GM21367 (cell line): ENCODE measurements around the gene FOXS1.

Experiments
- ATAC-seq: cut with Tn5 transposase; IDR thresholded peaks from one replicate; pipeline ENCODE4 v1.9.1; 2021; ENCODE audit not compliant: unreplicated experiment

The FOXS1 gene

DNA sequence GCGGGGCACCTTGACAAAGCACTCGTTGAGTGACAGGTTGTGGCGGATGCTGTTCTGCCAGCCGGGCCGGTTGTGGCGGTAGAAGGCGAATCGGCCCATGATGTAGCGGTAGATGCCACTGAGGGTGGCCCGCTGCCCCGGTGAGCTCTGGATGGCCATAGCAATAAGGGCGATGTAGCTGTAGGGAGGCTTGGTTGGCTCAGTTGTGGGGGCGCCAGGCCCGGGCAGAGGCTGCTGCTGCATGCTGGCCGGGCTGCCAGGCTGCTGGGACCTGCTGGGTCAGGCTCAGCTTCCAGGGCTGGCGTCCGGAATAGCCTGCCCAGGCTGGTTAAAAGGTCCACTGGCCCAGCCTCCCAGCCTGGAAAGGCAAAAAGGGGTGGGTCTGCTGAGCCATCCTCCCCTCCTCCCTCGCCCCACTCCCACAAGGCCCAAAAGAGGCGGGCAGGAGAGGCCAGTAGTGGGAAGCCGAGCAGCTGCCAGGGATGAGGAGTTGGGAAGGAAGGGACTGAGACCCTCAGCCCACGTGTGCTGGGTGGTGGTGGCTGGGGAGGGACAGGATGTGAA, at the start of gene FOXS1:
Gene FOXS1 (minus strand): TSS at position 305 of the 564 bp plus-strand sequence. CDS start 62 bp downstream, at position 243.
- no peak for ATAC-seq

DNA sequence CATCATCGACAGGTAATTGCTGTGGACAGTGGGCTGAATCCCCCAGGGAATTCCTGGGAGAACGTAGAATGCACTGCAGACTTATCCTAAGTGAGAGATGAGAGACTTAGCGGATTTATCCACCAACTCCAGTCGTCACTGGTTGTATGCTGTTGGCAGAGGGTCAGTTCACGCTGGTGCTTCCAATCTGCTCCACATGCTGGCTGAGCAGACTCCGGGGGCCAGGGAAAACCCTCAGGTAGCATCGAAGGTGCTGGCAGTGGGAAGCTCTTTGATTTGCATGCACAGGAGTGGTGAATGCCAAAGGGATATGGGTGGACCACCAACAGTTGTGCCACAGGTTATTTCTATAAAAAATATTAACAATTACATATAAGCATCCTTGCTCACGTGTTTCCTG, 45.2 kb upstream of the FOXS1 start:
- no peak for ATAC-seq

- ATAC-seq, result no peak
Measured at GRCh38 chr20:31883829-31884228, 38.4 kb upstream of the FOXS1 start.

DNA sequence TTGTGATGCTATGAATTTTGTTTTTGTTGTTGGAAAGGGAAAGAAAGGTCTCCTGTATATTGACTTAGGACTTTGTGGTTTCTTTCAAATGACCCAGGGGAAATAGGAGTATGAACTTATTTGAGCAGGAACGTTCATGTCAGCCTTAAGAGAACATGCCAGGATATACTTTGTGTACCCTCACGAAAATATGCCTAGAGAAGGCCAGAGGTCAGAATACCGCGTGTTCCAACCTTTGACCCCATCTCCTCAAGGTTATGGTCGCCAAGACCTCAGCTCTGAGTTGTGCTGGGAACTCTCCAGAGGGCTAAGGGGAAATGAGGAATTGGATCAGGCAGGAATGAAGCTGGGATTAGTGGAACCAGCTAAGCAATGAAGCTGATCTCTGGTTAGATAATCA, 36.5 kb upstream of the FOXS1 start:
- ATAC-seq, result no peak

DNA sequence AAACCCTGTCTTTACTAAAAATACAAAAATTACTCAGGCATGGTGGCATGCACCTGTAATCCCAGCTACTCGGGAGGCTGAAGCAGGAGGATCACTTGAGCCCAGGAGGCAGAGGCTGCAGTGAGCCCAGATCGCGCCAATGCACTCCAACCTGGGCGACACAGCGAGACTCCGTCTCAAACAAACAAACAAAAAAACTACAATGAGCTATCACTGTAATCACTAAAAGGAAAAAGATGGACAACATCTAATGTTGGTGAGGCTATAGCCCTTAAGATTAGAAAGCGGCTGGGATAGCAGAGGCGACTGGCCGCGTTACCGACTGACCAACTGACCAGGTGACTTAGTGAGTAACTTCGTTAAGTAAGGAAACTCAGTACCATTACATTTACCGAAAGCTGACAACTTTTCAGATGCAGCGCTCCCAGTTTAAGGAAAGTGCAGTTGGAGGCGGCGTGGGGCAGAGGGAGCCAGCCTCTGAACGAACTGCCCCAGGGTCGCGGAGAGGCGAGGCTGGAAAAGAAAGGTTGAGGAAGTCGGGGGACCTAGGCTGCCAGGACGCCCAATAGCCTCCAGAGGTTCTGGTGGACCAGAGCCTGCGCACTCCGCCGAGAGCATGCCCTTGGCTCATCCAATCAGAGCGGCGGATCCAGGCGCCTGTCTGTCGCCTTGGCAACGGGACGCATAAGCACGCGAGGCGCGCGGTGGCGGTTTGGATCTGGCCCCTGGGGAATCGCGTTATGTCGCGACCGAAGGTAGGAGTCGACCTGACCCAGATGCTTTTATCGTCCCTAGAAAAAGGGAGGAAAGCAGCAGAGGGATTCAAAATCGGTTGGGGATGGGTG, 34.0 kb upstream of the FOXS1 start:
- ATAC-seq, result no peak

GRCh38 chr20:31877684-31878083, 32.3 kb upstream of the FOXS1 start:
- no peak for ATAC-seq

- no peak for ATAC-seq
Measured at GRCh38 chr20:31875671-31876070, 30.3 kb upstream of the FOXS1 start.

DNA sequence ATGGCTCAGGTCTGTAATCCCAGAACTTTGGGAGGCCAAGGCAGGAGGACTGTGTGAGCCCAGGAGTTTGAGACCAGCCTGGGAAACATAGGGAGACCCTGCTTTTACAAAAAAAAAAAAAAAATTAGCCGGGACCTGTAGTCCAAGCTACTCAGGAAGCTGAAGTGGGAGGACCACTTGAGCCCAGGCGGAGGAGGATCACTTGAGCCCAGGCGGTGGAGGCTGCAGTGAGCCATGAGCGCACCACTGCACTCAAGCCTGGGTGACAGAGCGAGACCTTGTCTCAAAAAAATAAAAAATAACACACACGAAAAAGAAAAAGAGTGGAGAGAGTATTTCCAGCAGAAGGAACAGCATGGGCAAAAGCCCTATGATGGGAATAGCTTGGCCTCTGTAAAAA, 27.0 kb upstream of the FOXS1 start:
- no peak for ATAC-seq

GRCh38 chr20:31871618-31871954, 26.2 kb upstream of the FOXS1 start:
- ATAC-seq, result no peak

GRCh38 chr20:31870726-31871617, 25.6 kb upstream of the FOXS1 start:
- no peak for ATAC-seq

DNA sequence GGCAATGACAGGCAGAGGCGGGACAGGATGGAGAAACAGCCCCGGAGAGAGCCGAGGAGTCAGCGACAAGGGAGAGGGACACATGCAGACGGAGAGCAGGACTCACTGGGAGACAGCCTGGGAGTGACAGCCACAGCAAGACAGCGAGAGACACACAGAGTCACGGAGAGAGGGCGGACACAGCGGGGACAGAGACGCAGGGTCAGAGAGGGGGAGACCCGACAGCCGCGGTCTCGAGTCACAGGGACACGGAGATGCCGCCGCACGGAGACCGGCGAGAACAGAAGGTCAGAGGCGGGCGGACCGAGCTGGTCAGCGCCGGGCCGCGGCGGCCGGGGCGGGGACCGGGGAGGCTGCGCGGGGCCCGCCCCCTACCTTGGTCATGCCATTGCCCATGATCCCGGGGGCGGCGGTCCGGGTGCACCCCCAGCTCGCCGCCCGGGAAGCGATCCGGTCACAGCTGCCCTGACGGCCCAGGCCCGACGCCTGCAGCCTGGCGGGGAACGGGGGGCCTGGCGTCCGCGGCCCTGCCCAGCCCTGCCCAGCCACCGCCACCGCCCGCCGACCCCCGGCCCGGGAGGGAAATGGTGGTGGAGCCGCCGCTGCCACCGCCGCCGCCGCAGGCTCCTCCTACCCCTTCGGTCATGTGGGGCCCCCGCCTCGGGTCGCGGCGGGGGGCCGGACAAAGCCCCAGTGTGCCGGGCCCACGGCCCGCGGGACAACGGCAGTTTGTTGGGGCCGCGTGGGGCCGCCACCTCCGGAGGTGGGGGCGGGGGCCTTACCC, 24.7 kb upstream of the FOXS1 start, which contains the start of the genes DUSP15 and TTLL9:
Gene DUSP15 (minus strand): TSS at position 586 of the 784 bp plus-strand sequence. CDS start 190 bp downstream, at position 396.
Gene TTLL9 (plus strand): TSS at position 693 of the 784 bp plus-strand sequence. CDS start 493 bp downstream, outside the sequence.
- ATAC-seq, result no peak

DNA sequence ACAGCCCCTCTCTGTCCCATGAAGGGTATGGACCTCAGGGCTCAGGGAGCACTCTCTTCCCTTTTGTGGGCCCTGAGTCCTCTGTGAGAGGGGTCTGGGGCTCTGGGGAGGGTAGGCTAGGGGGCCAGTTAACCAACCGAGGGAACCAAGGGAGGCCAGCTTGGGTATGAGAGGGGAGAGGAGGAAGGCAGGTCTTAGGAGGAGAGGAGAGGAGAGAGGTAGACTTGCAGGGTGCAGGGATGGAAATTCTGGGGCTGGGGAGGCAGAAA, 24.2 kb upstream of the FOXS1 start:
- no peak for ATAC-seq

DNA sequence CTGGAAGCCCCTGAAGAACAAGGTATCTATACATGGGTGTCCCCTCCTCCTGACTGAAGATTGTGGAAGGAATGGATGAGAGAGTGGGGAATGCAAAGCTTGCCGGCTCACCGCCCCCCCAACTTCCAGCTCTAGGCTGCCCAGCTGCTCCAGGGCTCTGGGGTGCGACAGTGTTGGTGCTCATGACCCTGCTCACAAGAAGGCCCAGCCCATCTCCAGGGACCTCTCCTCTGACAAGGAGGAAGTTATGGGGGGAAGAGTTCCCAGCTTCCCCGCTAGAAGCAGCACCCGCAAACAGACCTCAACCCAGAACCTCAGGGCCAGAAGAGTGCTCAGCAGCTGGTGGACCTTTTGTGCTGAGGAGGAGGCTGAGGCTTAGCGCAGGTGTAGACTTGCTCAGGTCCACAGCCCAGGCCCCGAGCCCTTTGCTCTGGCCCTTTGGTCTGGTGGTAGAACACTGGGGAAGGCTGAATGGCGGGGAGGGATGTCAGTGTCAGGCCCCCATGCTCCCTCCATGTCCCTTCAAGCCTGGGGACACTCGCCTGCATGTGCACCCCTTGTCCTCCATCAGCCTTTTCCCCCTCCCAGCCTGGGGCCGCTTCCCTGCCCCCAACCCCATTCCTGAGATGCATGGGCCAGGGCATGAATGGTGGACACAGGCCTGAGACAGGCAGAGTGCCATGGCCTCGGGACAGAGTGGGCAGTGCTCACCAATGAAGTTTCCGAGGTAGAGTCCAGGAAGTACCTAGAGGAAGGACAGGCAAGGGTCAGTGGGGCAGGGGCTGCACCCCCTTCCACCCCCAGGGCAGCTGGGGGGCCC, 23.7 kb upstream of the FOXS1 start:
- no peak for ATAC-seq

DNA sequence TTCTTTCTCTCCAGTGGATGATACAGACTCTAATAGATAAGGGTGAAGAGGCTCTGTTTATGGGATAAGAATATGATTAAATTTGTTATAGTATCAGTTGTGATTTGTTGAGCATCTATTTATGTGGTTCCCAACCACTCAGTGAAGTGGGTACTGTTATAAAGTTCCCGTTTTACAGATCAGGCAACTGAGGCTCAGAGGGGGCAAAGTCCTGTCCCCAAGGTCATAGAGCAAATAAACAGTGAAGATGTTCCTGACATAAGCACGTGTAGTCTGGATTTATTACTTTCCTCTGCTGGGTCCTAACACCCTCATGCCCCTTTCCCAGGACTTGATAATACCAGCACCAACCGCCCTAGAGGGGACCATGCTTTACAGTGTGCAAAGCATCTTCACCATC, 20.8 kb upstream of the FOXS1 start:
- ATAC-seq, result no peak

- ATAC-seq, result no peak
Measured at GRCh38 chr20:31864521-31865400, 19.4 kb upstream of the FOXS1 start.

GRCh38 chr20:31863296-31864085, 18.1 kb upstream of the FOXS1 start:
- no peak for ATAC-seq

GRCh38 chr20:31862506-31862905, 17.1 kb upstream of the FOXS1 start:
- no peak for ATAC-seq

DNA sequence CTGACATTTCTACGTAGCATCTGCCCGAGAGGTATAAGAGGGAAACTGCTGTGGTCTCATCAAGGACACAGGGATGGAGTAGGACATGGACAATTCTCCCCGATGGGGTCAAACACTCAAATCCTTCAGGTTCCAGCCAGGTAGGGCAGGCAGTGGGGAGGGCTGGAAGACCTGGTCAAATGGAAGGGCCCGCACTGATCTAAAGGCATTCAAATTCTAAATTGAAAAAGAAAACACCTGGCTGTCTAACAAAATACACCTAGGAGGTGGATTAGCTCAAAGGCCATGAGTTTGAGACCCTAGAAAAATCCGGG, 16.7 kb upstream of the FOXS1 start:
- ATAC-seq, result no peak
